NCI-H2081 (cell line): ENCODE results near the gene NEXMIF.
A peak's percentile ranks its signal among the peaks of the same experiment; 100 is the strongest.
"Not testable (repeated sequence)": the region's sequence is repeated elsewhere in the genome, so short reads cannot be mapped to it uniquely, and the experiment has no call there.

Source experiments
- DNase-seq, 2 experiments: peaks; one replicate each; lab custom pipeline; 2025; lab: John Stamatoyannopoulos, UW

The NEXMIF gene

DNA sequence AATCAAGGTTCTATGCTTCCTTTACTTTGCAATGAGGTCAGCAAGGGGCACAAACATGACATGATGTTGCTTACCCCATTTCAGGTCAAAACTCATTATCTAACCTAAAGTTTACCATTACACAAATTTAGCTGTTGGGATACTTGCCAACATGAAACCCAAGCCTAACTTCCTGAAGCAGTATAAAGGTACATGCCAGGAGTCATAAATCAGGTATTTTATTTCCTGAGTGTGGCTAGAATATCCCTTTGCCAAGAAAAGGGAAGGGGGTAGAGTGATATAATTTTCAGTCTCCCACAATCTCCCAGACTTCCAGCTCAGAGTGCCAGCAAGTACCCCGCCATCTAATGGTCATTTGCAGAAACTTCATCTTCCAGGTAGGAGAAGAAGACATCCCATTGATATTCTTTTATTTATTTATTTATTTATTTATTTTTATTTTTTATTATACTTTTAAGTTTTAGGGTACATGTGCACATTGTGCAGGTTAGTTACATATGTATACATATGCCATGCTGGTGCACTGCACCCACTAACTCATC, 136.6 kb downstream of the NEXMIF start:
- DNase-seq, result peak in 1 of 2 experiments; percentile 63

DNA sequence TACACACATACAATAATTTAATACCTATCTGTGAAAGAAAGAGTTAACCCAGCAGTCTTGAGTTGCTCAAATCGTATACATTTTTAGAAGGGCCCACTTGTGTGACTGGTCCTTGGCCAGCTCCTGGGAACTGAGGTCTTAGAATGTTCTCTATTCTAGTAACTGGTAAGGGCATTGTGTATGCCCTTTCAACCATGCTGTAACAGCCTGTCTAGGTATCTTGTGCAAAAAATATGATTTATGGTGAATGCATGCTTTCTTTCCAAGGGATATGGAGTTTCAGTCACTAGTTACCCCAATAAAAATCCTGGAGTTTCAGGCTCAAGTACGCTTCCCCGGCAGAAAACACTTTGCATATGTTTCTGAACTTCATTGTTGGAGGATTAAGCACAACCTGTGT, 140.6 kb downstream of the NEXMIF start:
- DNase-seq, result no peak

DNA sequence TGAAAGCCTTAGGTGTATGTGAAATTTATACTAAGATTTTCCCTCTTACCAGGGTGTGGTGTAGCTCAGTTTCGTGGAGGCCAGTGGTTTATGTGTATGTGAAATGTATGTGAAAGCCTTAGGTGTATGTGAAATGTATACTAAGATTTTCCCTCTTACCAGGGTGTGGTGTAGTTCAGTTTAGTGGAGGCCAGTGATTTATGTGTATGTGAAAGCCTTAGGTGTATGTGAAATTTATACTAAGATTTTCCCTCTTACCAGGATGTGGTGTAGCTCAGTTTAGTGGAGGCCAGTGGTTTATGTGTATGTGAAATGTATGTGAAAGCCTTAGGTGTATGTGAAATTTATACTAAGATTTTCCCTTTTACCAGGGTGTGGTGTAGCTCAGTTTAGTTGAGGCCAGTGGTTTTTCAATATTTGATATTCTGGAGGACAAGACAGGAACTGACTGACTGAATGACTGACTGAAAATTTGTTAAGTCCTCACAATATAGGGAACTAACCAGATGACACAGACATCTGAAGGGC, 143.7 kb downstream of the NEXMIF start:
- no peak for DNase-seq

DNA sequence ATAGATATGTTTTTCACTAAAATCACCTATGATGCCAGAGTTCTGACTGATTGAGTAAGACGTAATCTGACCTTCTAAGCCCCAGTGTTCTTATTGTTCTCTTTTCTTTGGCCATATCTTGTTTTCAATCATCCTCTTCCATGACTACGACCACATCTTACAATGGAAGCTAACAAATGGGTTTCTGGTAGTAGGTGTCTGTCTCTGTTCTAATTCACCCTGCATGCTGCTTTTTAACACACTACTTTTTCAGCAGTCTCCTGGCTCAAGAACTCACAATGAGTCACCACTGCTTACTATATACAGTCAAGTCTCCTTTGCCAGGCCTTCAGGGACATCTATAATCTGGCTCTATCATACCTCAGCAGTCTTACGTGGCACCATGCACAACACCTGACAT, 146.1 kb downstream of the NEXMIF start:
- no peak for DNase-seq

DNA sequence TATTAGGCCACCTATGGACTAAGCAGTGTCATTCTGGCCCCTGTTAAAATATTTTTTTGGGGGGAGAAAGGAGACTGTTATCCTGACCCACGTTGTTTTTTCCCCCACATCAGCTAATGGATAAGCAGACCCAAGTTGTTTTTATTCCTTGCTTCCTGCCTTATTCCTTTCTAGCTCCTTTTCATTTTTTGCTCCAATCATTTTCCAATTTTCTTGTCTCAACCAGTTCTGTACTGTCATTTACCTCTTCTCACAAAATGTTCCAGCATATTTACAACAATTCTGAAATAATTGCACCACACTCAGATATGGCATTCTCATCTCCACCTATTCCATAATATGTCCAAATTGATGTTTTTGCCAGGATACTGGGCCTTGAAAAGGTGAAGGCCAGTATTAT, 150.3 kb downstream of the NEXMIF start:
- DNase-seq, result no peak

DNA sequence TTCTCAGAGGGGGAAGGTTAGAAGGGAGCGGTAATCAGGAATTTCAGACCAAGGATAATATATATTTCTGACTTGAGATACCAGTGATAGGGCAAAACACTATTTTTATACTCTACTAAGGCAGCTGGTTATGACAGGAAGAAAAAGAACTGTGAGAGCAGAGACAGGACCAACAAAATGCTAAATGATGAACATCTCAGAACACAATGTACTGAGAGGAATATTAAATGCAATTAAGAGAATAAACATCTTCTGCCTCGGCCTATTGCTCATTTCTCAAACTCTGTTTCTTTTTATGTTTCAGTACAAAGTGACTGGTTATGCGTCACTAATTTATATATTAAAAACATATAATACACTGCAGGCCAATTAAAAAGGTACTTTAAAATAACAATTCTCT, 188.8 kb downstream of the NEXMIF start:
- no peak for DNase-seq

DNA sequence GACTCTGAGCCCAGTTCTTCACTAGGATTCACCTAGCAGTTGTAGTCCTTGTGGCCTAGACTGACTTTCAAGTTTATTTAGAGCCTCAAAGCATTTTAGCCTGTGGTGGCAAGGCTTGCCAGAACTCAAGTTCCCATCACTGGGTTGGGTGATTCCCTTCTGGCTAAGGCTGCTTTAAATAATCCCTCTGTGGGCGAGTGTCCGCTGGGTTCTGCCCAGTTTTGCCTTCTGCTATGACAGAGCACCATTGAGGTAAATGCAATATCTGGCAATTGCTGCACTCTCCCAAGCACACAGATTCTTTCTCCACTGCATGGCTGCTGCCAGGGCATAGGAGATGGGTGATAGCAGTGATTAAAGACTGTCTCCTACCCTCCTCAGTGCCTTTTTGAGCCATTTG, 220.0 kb downstream of the NEXMIF start:
- DNase-seq, result no peak

DNA sequence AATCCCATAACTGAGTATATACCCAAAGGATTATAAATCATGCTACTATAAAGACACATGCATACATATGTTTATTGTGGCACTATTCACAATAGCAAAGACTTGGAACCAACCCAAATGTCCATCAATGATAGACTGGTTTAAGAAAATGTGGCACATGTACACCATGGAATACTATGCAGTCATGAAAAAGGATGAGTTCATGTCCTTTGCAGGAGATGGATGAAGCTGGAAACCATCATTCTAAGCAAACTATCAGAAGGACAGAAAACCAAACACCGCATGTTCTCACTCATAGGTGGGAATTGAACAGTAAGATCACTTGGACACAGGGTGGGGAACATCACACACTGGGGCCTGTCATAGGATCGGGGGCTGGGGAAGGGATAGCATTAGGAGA, 223.9 kb downstream of the NEXMIF start:
- not testable (repeated sequence) for DNase-seq

DNA sequence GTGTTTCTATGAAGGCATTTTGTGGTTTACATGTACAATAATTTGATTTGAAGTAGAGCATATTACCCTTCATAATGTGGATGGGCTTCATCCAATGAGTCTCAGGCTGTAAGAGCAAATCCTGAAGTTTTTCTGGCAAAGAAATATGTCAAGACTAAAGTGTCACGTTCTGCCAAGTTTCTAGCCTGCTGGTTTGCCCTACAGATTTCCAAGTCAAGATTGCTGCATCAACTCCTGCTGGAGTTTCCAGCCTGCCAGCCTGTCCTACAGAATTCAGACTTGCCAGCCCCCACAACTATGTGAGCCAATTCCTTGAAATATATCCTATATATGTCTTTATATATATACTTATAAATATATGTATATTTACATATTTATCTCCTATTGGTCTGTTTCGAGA, 240.8 kb downstream of the NEXMIF start:
- no peak for DNase-seq
